Liver (tissue), 9 donors: Measurements from ENCODE around the gene FBN1. TPM values are rescaled to one million over a fixed set of nuclear protein-coding genes. Genes with fewer than 3 reads are reported as not detected.
A peak's percentile ranks its signal among the peaks of the same experiment; 100 is the strongest.

ENCODE experiments used
- DNase-seq: peaks from one replicate; pipeline ENCODE4 v3.0.0-alpha.2; 2017; ENCODE audit warnings: low spot score
- H3K27ac ChIP-seq, 2 donors: one replicate each; pipeline ENCODE4 v1.7.0; 2013; ENCODE audit warnings: inconsistent platforms in 2 of 2, low read length in 2 of 2, control low read depth in 1 of 2, low read depth in 1 of 2, mild to moderate bottlenecking in 1 of 2
- H3K27me3 ChIP-seq, 4 donors: one replicate each; pipeline versions ENCODE4 v1.6.1 to v1.7.0; 2013; ENCODE audit warnings: low read length in 3 of 4, inconsistent platforms in 1 of 4, mild to moderate bottlenecking in 1 of 4, moderate library complexity in 1 of 4; ENCODE audit not compliant: control insufficient read depth in 4 of 4, insufficient read depth in 4 of 4
- H3K36me3 ChIP-seq, 4 donors: one replicate each; pipeline versions ENCODE4 v1.6.1 to v1.7.0; 2013; ENCODE audit warnings: low read length in 3 of 4, mild to moderate bottlenecking in 3 of 4, low read depth in 1 of 4, moderate library complexity in 1 of 4; ENCODE audit not compliant: control insufficient read depth in 4 of 4, insufficient read depth in 3 of 4
- H3K4me1 ChIP-seq, 4 donors: one replicate each; pipeline versions ENCODE4 v1.6.1 to v1.7.0; 2013; ENCODE audit warnings: low read length in 3 of 4, mild to moderate bottlenecking in 3 of 4, moderate library complexity in 1 of 4; ENCODE audit not compliant: control insufficient read depth in 4 of 4, insufficient read depth in 4 of 4
- H3K4me3 ChIP-seq, 3 donors: one replicate each; pipeline versions ENCODE4 v1.6.1 to v1.7.0; 2013; ENCODE audit warnings: low read length in 3 of 3, control low read depth in 1 of 3, low read depth in 1 of 3, mild to moderate bottlenecking in 1 of 3
- H3K9ac ChIP-seq, 2 donors: one replicate each; pipeline ENCODE4 v1.7.0; 2013; ENCODE audit warnings: low read length in 2 of 2, mild to moderate bottlenecking in 2 of 2, moderate library complexity in 2 of 2, control low read depth in 1 of 2, low read depth in 1 of 2
- H3K9me3 ChIP-seq, 4 donors: one replicate each; pipeline versions ENCODE4 v1.6.1 to v1.7.0; 2013; ENCODE audit warnings: low read length in 3 of 4; ENCODE audit not compliant: control insufficient read depth in 4 of 4
- ATF3 ChIP-seq: IDR thresholded peaks from 2 replicates; pipeline ENCODE4 v1.6.1; 2016; ENCODE audit warnings: antibody characterized with exemption
- CTCF ChIP-seq: fragments of 150-350 bp; IDR thresholded peaks from 2 replicates; pipeline ENCODE4 v1.5.1; 2017; ENCODE audit warnings: improper control_type of control experiment, low read depth, low read length; ENCODE audit not compliant: missing input control
- FOXA2 ChIP-seq: IDR thresholded peaks from 2 replicates; pipeline ENCODE4 v1.6.1; 2016; ENCODE audit warnings: antibody characterized with exemption
- GABPA ChIP-seq, 2 donors: IDR thresholded peaks in 1 of 2; conservative IDR thresholded peaks in 1 of 2; 2 replicates each; pipeline ENCODE4 v1.6.1; 2016; ENCODE audit warnings: antibody characterized with exemption in 2 of 2, mild to moderate bottlenecking in 1 of 2, moderate library complexity in 1 of 2
- HNF4A ChIP-seq, 2 donors: conservative IDR thresholded peaks; 2 replicates each; pipeline ENCODE4 v1.6.1; 2016; ENCODE audit warnings: antibody characterized with exemption in 2 of 2, mild to moderate bottlenecking in 2 of 2
- HNF4G ChIP-seq: IDR thresholded peaks from 2 replicates; pipeline ENCODE4 v1.6.1; 2016; ENCODE audit warnings: antibody characterized with exemption
- JUND ChIP-seq, 2 donors: IDR thresholded peaks; 2 replicates each; pipeline ENCODE4 v1.6.1; 2016; ENCODE audit warnings: antibody characterized with exemption in 2 of 2
- MAX ChIP-seq: IDR thresholded peaks from 2 replicates; pipeline ENCODE4 v1.6.1; 2016; ENCODE audit warnings: antibody characterized with exemption
- NR2F2 ChIP-seq: IDR thresholded peaks from 2 replicates; pipeline ENCODE4 v1.6.1; 2016; ENCODE audit warnings: antibody characterized with exemption
- RAD21 ChIP-seq, 2 donors: IDR thresholded peaks; 2 replicates each; pipeline ENCODE4 v1.6.1; 2016; ENCODE audit warnings: antibody characterized with exemption in 2 of 2, mild to moderate bottlenecking in 2 of 2
- RXRA ChIP-seq, 2 donors: IDR thresholded peaks; 2 replicates each; pipeline ENCODE4 v1.6.1; 2017 to 2018; ENCODE audit warnings: antibody characterized with exemption in 2 of 2, mild to moderate bottlenecking in 1 of 2
- SP1 ChIP-seq: IDR thresholded peaks from 2 replicates; pipeline ENCODE4 v1.6.1; 2018; ENCODE audit warnings: antibody characterized with exemption, mild to moderate bottlenecking
- YY1 ChIP-seq: IDR thresholded peaks from 2 replicates; pipeline ENCODE4 v1.6.1; 2016; ENCODE audit warnings: antibody characterized with exemption, mild to moderate bottlenecking
- WGBS: extraction: QIAGEN DNeasy Blood & Tissue Kit; methylation state at CpG from one replicate; pipeline ENCODE4 v1.1.7; 2013; 5-methylcytosine and 5-hydroxymethylcytosine counted together
- polyA plus RNA-seq, 2 donors: library from polyadenylated mRNA; stranded (reverse) in 1 of 2; unstranded in 1 of 2; fragments of 200-250 nt in 1 of 2; fragments of >200 nt in 1 of 2; fragmentation: Nextera tagmentation in 1 of 2; extraction: Ambion mirVana in 1 of 2; gene quantifications; one replicate each; pipeline versions ENCODE4 v1.2.1 to v1.2.3, GENCODE V29; 2013 to 2015
- total RNA-seq, 2 donors: library from RNA; depleted of rRNA; stranded (reverse); fragments of >200 nt; gene quantifications; one replicate each; pipeline ENCODE4 v1.2.3, GENCODE V29; 2014
- donor health status: healthy.
- donor health status: healthy.
- donor health status: healthy.
- donor health status: healthy.
- donor health status: healthy.

FBN1 gene
- total and polyA plus RNA-seq, 4 donors: 1.3 to 20.1 (median 12.4) TPM

DNA sequence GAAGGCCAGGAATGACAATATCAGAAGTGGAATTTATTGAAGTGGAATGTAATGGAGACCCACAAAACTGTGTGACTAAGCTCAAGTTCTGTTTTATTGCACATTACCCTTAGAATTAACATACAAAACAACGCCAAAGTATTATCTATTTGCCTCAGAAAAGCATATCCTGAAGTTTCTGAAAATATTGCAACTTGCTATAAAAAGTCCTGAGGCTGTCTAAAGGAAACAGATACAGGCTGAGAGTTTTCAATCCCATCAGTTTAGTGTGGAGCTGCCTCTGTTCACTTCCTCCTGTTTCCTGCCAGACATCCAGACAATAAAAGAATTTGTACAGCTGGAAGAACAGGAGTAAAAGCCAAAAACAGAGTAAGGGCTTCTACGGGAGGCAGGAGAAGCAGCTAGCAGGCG lies 108.8 kb downstream of the FBN1 start:
- Histone ChIP-seq H3K4me1 (no peaks in the 10 kb centered on the region), H3K27ac (no peak overlapping the region), H3K36me3 (no peaks in the 10 kb centered on the region), H3K4me3 (no peak overlapping the region), H3K27me3 (no peaks in the 10 kb centered on the region), H3K9me3 (no peaks in the 10 kb centered on the region), H3K9ac (no peak overlapping the region)
- no peak for TF ChIP-seq RXRA (IDR thresholded peaks at IDR 0.05)
- peak; percentile 46 for TF ChIP-seq NR2F2
- no peak for TF ChIP-seq CTCF
- peak in 1 of 2 donors; percentile 28 for TF ChIP-seq RAD21 (IDR thresholded peaks at IDR 0.05)
- DNase-seq: no peak
- WGBS: 55% methylated on average over 3 of the region's 3 CpGs

GRCh38 chr15:48533982-48534381 lies 111.5 kb downstream of the FBN1 start:
- DNase-seq: no peak
- H3K4me3 ChIP-seq: no peak overlapping the region
- no peak overlapping the region for H3K9ac ChIP-seq
- no peak overlapping the region for H3K27ac ChIP-seq
- no peaks in the 10 kb centered on the region for H3K9me3 ChIP-seq
- no peak for TF ChIP-seq NR2F2
- no peak for TF ChIP-seq FOXA2
- no peak for TF ChIP-seq GABPA (IDR thresholded peaks at IDR 0.05 in 1 of 2, conservative IDR thresholded peaks at IDR 0.05 in 1 of 2)
- no peak for TF ChIP-seq HNF4A (conservative IDR thresholded peaks at IDR 0.05)
- H3K36me3 ChIP-seq: no peaks in the 10 kb centered on the region
- no peaks in the 10 kb centered on the region for H3K4me1 ChIP-seq
- WGBS: 70% methylated on average over 2 of the region's 2 CpGs
- H3K27me3 ChIP-seq: peaks cover 0 to 5% (median 0%) of the 10 kb centered on the region in 4 donors

DNA sequence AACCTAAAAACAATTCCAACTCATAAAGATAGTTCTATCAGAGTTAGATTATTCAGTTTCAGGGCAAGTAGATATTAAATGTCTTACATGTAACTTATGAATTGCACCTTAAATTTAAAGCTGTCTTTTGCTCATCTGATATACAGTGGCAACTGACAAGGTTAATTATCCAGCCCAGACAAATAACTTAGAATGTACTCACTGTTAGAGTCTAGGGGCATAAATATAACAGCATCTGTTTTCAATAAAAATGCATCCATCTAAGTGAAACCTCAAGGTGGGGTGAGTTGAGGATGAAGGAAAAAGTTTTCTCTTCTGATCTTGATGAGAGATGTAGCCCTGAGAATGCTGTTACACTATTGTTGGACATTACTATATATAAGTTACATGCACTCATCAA lies 112.6 kb downstream of the FBN1 start:
- H3K27ac ChIP-seq: no peak overlapping the region
- TF ChIP-seq YY1 (no peak), MAX (no peak), FOXA2 (no peak)

GRCh38 chr15:48530528-48530927 lies 115.0 kb downstream of the FBN1 start:
- H3K27me3 ChIP-seq: peaks cover 0 to 5% (median 0%) of the 10 kb centered on the region in 4 donors

More for the DNA sequence above, 112.6 kb downstream of the FBN1 start:
- H3K4me3 ChIP-seq: no peak overlapping the region
- H3K9ac ChIP-seq: no peak overlapping the region
- no peaks in the 10 kb centered on the region for H3K4me1 ChIP-seq
- H3K36me3 ChIP-seq: no peaks in the 10 kb centered on the region
- H3K9me3 ChIP-seq: no peaks in the 10 kb centered on the region
- peaks cover 0 to 5% (median 0%) of the 10 kb centered on the region in 4 donors for H3K27me3 ChIP-seq
- no peak for DNase-seq

More at GRCh38 chr15:48530528-48530927, 115.0 kb downstream of the FBN1 start:
- Histone ChIP-seq H3K4me1 (no peaks in the 10 kb centered on the region), H3K9me3 (no peaks in the 10 kb centered on the region), H3K36me3 (no peaks in the 10 kb centered on the region), H3K9ac (no peak overlapping the region), H3K4me3 (no peak overlapping the region), H3K27ac (no peak overlapping the region)
- DNase-seq: no peak
- TF ChIP-seq FOXA2: no peak
- TF ChIP-seq NR2F2: no peak
- TF ChIP-seq JUND (IDR thresholded peaks at IDR 0.05): no peak
- TF ChIP-seq RXRA (IDR thresholded peaks at IDR 0.05): no peak
- TF ChIP-seq ATF3: no peak
- no peak for TF ChIP-seq CTCF
- TF ChIP-seq HNF4G: no peak
- TF ChIP-seq SP1: no peak
- TF ChIP-seq RAD21 (IDR thresholded peaks at IDR 0.05): no peak
- 94% methylated on average over 4 of the region's 4 CpGs for WGBS
